ENCODE results near the gene ZYG11A. TPM values are rescaled to one million over a fixed set of nuclear protein-coding genes. Genes with fewer than 3 reads are reported as not detected.
"Not testable (repeated sequence)": the region's sequence is repeated elsewhere in the genome, so short reads cannot be mapped to it uniquely, and the experiment has no call there.

The ZYG11A gene
- total and polyA plus RNA-seq, 2 experiments from 2014 or later = 0.04 TPM; not detected in 1

DNA sequence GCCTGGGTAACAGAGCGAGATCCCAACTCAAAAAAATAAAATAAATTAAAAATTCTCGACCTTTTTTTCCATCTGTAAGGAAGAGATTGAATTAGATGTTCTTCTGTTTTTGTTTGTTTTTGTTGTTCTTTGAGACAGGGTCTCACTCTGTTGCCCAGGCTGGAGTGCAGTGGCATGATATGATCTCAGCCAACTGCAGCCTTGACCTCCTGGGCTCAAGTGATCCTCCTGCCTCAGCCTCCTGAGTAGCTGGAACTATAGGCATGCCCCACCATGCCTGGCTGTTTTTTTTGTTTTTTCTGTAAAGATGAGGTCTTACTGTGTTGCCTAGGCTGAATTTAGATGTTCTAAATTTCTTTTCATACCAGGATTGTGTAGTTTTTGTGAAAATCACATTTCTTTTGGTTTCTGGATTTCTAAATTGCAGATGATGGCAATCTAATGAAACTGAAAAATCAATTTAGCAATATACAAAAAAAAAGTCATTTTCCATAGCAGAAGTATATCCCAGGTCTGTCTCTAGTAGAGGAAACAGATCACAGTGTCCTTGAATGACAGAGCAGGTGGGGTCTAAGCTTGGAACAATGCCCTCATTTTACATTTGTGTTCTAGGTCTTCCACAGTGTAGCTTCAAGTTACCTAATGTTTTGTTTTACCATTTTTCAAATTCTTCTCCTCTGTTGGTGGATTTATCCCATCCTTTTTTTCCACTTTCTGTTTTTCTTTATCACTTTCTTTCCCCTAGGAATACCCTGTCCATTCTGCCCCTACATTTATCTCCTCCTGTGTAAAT lies 20.3 kb downstream of the ZYG11A start:
- H3K79me2 ChIP-seq (ENCODE audit: insufficient read depth) = no peaks in the 10 kb centered on the region
- no peak for DNase-seq

GRCh38 chr1:52867087-52867863 lies 24.7 kb downstream of the ZYG11A start:
- Histone ChIP-seq H3K27me3 (replicated peaks; ENCODE audit: insufficient read depth) (no peaks in the 10 kb centered on the region), H3K4me2 (ENCODE audit: unreplicated experiment) (no peak overlapping the region), H3K79me2 (ENCODE audit: insufficient read depth) (no peaks in the 10 kb centered on the region), H3K9ac (no peak overlapping the region), H4K20me1 (ENCODE audit: insufficient read depth) (no peaks in the 10 kb centered on the region), H3K9me2 (ENCODE audit: insufficient read depth) (no peaks in the 10 kb centered on the region), H3F3A (ENCODE audit: insufficient read depth) (no peaks in the 10 kb centered on the region), H3K9me3 (ENCODE audit: low read depth) (no peaks in the 10 kb centered on the region), H3K4me1 (ENCODE audit: insufficient read depth) (no peaks in the 10 kb centered on the region), H3K36me3 (ENCODE audit: low read depth) (no peaks in the 10 kb centered on the region), H2AFZ (no peak overlapping the region), H3K4me3 (no peak overlapping the region), H3K27ac (no peak overlapping the region)
- TF ChIP-seq EZH2phosphoT487 (IDR thresholded peaks at IDR 0.05; ENCODE audit: insufficient read depth, low read depth) (no peak), EZH2 (IDR thresholded peaks at IDR 0.05; ENCODE audit: insufficient read depth, poor library complexity, severe bottlenecking) (no peak)
- DNase-seq = no peak
- WGBS, 2 experiments (ENCODE audit: low coverage in 1 of 2, low lambda C conversion rate in 2 of 2, missing lambda C conversion rate in 2 of 2) = 82% methylated on average over 2 of the region's 2 CpGs
- in situ Hi-C loops (cut with MboI) = no loop called here

More for the DNA sequence above, 20.3 kb downstream of the ZYG11A start:
- Histone ChIP-seq H3K36me3 (ENCODE audit: low read depth) (no peaks in the 10 kb centered on the region), H3K4me3 (no peak overlapping the region), H3K4me2 (ENCODE audit: unreplicated experiment) (no peak overlapping the region), H3K27ac (no peak overlapping the region), H3K9me3 (ENCODE audit: low read depth) (no peaks in the 10 kb centered on the region), H3K4me1 (ENCODE audit: insufficient read depth) (no peaks in the 10 kb centered on the region), H3F3A (ENCODE audit: insufficient read depth) (no peaks in the 10 kb centered on the region), H4K20me1 (ENCODE audit: insufficient read depth) (no peaks in the 10 kb centered on the region), H3K27me3 (replicated peaks; ENCODE audit: insufficient read depth) (no peaks in the 10 kb centered on the region), H2AFZ (no peak overlapping the region), H3K9ac (no peak overlapping the region), H3K9me2 (ENCODE audit: insufficient read depth) (no peaks in the 10 kb centered on the region)
- TF ChIP-seq EZH2 (IDR thresholded peaks at IDR 0.05; ENCODE audit: insufficient read depth, poor library complexity, severe bottlenecking) (no peak), EZH2phosphoT487 (IDR thresholded peaks at IDR 0.05; ENCODE audit: insufficient read depth, low read depth) (no peak)
- WGBS, 2 experiments (ENCODE audit: low coverage in 1 of 2, low lambda C conversion rate in 2 of 2, missing lambda C conversion rate in 2 of 2) = 60 to 71% methylated on average over 2 of the region's 2 CpGs
- in situ Hi-C loops (cut with MboI) = no loop called here

DNA sequence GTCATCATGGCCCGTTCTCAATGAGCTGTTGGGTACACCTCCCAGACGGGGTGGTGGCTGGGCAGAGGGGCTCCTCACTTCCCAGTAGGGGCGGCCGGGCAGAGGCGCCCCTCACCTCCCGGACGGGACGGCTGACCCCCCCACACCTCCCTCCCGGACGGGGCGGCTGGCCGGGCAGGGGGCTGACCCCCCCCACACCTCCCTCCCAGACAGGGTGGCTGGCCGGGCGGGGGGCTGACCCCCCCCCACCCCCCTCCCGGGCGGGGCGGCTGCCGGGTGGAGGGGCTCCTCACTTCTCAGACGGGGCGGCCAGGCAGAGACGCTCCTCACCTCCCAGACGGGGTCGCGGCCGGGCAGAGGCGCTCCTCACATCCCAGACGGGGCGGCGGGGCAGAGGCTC lies 27.2 kb downstream of the ZYG11A start:
- in situ Hi-C loops (cut with MboI); DNase-seq; H4K20me1 ChIP-seq (ENCODE audit: insufficient read depth); H3K4me2 ChIP-seq (ENCODE audit: unreplicated experiment); H3K9me2 ChIP-seq (ENCODE audit: insufficient read depth); H3F3A ChIP-seq (ENCODE audit: insufficient read depth); H3K4me1 ChIP-seq (ENCODE audit: insufficient read depth); H3K36me3 ChIP-seq (ENCODE audit: low read depth); H3K9ac ChIP-seq; H3K27me3 ChIP-seq (replicated peaks; ENCODE audit: insufficient read depth); H3K4me3 ChIP-seq; H3K27ac ChIP-seq; H3K79me2 ChIP-seq (ENCODE audit: insufficient read depth); H3K9me3 ChIP-seq (ENCODE audit: low read depth); H2AFZ ChIP-seq: not testable (repeated sequence)
- 80 to 92% methylated on average over 1 to 28 of the region's 29 CpGs for WGBS, 2 experiments (ENCODE audit: low coverage in 1 of 2, low lambda C conversion rate in 2 of 2, missing lambda C conversion rate in 2 of 2)

GRCh38 chr1:52876843-52877242 lies 34.3 kb downstream of the ZYG11A start:
- WGBS, 2 experiments (ENCODE audit: low coverage in 1 of 2, low lambda C conversion rate in 2 of 2, missing lambda C conversion rate in 2 of 2) = 53 to 63% methylated on average over 2 of the region's 2 CpGs
- TF ChIP-seq EZH2 (IDR thresholded peaks at IDR 0.05; ENCODE audit: insufficient read depth, poor library complexity, severe bottlenecking) = no peak
- H3K79me2 ChIP-seq (ENCODE audit: insufficient read depth) = no peaks in the 10 kb centered on the region
- H3K27me3 ChIP-seq (replicated peaks; ENCODE audit: insufficient read depth) = no peaks in the 10 kb centered on the region
- H3K9ac ChIP-seq = no peak overlapping the region
- H2AFZ ChIP-seq = no peak overlapping the region
- no peak overlapping the region for H3K27ac ChIP-seq
- H3K4me2 ChIP-seq (ENCODE audit: unreplicated experiment) = no peak overlapping the region
- in situ Hi-C loops (cut with MboI) = no loop called here
- H3K4me1 ChIP-seq (ENCODE audit: insufficient read depth) = no peaks in the 10 kb centered on the region
- no peaks in the 10 kb centered on the region for H3K9me3 ChIP-seq (ENCODE audit: low read depth)
- no peak for DNase-seq
- no peaks in the 10 kb centered on the region; the same call in 1 of the 2 replicates for H3F3A ChIP-seq (ENCODE audit: insufficient read depth)
- no peaks in the 10 kb centered on the region for H3K9me2 ChIP-seq (ENCODE audit: insufficient read depth)
- no peak overlapping the region for H3K4me3 ChIP-seq
- H4K20me1 ChIP-seq (ENCODE audit: insufficient read depth) = no peaks in the 10 kb centered on the region
- no peaks in the 10 kb centered on the region for H3K36me3 ChIP-seq (ENCODE audit: low read depth)

Data from GM23248 (cell line).